Fibroblast of lung (primary cell): ENCODE data around the gene ZSWIM1.

Source experiments
- EZH2 ChIP-seq: IDR thresholded peaks from 2 replicates; pipeline ENCODE4 v1.5.1; 2012; ENCODE audit warnings: low read length, control low read depth, mild to moderate bottlenecking; ENCODE audit errors: missing control alignments
- TF ChIP-seq, protein P1 (sequence below), 2 donors: IDR thresholded peaks in 1 of 2; conservative IDR thresholded peaks in 1 of 2; 1 replicate in 1 of 2; 2 replicates in 1 of 2; pipeline ENCODE4 v1.5.1; 2011 to 2012; ENCODE audit warnings: low read length in 2 of 2, control low read depth in 1 of 2, inconsistent platforms in 1 of 2, low read depth in 1 of 2, mild to moderate bottlenecking in 1 of 2

DNA sequence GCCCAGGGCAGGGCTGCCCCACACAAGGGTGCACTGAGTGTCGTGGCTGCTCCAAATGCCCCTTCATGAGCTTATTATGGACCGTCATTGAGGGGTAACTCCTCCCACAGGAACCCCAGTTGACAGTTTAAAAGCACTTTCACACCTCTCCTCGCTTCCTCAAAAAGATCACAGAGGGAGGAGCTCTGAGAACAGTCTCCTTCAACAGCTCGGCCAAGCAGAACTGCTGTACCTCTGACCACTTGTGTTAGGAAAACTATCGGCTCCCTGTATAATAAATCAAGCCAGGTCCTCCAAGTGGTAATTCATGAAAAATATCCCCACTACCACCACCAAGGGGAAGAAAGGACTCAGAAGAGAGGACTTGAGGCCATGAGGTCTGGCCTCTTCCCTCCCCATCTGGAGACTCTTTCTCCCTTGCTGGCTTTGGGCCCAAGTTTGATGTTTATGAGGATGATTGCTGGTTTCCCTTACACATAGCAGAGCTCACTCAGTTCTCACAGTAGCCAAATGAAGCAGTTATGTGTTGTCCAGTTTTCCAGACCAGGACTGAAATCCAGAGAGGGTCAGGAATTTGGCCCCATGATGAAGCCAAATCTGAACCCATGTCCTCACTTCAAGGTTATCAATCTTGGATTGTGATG, 38.7 kb upstream of the ZSWIM1 start:
- TF ChIP-seq, protein P1, sequence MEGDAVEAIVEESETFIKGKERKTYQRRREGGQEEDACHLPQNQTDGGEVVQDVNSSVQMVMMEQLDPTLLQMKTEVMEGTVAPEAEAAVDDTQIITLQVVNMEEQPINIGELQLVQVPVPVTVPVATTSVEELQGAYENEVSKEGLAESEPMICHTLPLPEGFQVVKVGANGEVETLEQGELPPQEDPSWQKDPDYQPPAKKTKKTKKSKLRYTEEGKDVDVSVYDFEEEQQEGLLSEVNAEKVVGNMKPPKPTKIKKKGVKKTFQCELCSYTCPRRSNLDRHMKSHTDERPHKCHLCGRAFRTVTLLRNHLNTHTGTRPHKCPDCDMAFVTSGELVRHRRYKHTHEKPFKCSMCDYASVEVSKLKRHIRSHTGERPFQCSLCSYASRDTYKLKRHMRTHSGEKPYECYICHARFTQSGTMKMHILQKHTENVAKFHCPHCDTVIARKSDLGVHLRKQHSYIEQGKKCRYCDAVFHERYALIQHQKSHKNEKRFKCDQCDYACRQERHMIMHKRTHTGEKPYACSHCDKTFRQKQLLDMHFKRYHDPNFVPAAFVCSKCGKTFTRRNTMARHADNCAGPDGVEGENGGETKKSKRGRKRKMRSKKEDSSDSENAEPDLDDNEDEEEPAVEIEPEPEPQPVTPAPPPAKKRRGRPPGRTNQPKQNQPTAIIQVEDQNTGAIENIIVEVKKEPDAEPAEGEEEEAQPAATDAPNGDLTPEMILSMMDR (conservative IDR thresholded peaks at IDR 0.05 in 1 of 2, IDR thresholded peaks at IDR 0.05 in 1 of 2; ENCODE audit: low read depth in 1 of 2, low read length in 2 of 2) = no peak
- no peak for TF ChIP-seq EZH2
